Smooth muscle cell of the brain vasculature (primary cell): Measurements from ENCODE around the gene DYNLRB2.

Experiments
- DNase-seq: peaks from one replicate; pipeline ENCODE4 v3.0.0-alpha.2; 2012; ENCODE audit warnings: low read depth, low spot score

DYNLRB2 gene

DNA sequence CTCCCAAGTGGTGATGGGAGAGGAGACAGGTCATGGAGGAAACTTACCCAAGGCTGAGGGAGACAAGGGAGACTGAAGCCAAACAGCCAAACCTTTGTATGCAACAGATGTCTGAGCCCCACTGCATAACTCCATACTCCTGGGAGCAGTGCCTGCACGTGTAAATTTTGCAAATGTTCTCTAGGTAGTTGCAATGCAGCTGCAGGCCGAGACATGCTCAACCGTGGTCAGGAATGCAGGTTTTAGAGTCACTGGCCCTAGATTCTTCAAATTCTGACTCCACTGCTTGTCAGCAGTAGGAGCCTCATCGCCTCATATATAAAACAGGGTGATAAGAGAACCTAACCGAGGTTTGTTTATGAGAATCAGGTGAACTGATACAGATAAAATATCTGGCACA lies 11.5 kb downstream of the DYNLRB2 start:
- DNase-seq, result no peak

DNA sequence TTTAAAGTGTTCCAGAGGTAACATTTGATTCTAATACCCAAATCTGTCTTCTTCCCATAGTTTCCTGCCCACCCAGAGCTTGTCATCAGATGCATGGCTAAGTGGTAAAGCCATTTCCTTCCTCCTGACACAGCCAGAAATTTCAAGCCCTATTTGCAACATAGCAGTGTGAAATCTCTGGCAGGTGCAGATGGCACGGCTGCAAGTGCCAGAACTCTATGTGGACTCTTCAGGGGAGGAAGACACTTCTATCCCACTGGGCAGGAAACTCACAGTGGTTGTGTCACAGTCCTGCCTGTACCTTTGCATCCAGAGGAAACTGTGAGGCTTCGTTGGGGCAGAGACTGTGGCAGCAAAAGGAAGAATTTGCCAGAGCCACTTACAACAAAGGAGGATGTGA lies 13.2 kb downstream of the DYNLRB2 start:
- no peak for DNase-seq

DNA sequence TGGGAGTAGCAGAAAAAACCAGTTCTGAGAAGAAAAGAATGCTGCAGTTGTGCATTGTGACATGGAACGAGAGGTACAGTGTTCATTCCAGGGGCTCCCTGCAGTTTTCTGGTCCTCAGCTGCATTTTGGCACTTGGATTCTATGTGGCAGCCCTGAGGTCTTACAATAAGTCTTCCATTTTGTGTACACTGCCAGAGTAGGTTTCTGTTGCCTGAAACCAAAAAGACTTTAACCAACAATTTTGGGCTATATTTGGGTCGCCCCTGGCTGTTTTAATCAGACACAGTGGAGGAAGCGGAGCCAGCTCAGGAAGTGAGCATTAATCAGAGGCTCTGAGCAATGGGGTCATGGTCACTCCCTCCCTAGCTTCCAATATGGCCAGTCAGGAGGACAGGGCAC lies 15.7 kb downstream of the DYNLRB2 start:
- no peak for DNase-seq

DNA sequence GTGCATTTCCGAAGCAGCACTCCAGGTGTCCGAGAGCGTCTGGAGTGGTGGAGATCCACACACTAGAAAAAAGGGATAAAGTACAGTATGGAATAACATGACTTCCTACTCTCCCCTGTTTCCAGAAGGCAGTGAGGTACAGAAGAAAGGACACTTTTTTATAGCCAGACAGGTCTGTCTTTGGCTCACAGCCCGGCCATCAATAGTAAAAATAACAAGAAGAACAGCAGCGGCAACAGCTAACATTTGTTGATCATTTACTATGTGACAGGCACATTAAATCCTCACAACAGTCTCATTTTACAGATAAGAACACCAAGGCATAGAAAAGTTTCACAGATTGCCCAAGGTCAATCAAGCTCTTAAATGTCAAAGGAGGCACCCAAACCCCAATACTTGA lies 16.2 kb downstream of the DYNLRB2 start:
- no peak for DNase-seq

DNA sequence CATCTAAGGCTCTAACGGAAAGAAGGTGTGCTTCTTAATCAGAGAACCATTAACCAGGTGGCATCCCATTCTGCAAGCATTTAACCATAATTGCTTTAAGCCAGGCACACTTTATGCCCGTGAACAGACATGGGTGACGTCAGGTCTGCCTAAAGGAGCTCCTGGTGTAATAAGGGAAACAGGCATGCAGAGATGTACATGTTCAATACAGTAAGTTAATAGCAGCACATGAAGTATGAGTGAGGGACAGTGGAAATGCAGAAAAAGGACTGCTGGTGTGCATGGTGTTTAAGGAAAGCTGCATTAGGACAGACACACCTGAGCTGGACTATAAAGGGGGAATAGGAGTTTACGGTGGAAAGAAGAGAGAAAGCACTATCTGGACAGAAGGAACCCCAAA lies 18.6 kb downstream of the DYNLRB2 start:
- DNase-seq, result no peak

DNA sequence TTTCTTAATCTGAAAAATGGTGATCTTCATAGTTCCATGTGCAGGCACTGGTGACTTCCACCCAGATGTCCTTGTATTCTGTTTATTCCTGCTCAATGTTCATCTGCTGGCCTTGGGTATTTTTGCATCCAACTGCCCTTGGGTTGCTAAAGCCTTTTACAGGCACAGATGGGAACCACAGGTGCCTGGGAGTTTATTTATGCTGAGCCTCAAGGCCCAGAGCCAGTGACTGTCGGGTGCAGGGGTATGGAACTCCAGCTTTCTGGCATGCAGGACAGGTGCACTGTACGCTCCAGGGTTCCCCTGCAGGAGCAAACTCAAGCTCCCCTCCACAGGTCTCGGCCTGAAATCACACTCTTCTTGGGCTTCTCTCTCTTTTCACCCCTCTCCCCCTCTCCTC lies 22.3 kb downstream of the DYNLRB2 start:
- DNase-seq, result no peak

DNA sequence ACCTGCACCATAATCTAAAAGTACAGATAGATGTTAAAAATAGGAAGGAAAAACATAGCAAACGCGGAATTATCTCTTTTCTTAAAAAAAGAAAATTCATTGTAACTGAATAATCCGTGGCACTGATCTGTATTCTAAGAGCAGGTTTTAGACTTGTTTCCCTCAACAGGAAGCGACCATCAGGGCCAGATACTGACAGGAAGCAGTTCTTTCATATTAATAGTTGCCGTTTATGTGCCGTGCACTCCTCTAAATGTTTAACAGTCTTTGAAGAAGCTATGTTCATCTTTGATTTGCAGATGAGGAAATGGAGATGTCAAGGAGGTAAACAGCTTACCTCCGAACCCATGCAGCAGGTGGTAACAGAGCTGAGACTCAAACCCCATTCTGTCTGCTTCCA lies 23.6 kb downstream of the DYNLRB2 start:
- no peak for DNase-seq

DNA sequence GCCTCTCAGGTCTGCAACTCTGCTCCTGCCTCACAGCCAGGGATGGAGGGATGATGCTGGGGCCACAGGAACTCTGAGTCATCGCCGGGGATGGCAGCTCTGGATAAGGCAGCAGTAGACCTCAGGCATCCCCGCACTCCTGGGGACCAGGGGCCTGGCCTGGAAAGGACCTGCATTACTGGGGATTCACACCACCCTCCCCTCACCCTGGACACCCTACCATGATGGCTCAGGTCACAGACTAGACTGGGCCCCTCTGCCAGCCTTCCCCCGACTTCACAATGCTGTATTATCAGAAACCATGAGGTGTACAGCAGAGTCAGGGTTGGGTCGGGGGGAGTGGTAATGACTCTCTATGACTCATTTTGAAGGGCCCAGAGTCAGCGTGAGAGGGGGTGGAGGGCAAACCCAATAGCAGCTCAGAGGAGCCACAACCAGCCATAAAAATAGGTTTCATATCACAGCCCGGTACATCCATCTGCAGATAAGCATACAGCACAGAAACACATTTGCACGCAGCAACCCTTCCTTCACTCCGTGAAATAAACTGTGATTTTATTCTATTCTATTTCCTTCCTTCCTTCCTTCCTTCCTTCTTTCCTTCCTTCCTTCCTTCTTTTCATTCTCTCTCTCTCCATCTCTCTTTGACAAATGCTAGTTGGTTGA lies 28.8 kb downstream of the DYNLRB2 start:
- no peak for DNase-seq

DNA sequence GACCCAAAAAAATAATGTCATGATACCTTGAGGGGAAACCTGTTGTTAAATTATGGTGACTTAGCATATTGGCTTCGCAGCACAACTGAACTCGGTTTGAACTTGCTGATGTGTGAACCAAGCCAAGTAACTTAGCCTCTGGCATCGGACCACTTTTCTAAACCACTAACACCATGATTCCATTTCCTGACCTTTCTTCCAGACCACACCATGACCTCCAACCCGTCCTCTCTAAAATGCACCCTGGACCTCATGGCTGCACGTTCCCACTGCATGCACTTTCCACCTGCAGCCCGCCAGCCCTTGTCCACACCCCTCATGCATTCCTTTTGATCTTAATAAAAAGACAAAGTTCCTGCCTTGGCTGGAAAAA lies 29.3 kb downstream of the DYNLRB2 start:
- DNase-seq, result no peak

DNA sequence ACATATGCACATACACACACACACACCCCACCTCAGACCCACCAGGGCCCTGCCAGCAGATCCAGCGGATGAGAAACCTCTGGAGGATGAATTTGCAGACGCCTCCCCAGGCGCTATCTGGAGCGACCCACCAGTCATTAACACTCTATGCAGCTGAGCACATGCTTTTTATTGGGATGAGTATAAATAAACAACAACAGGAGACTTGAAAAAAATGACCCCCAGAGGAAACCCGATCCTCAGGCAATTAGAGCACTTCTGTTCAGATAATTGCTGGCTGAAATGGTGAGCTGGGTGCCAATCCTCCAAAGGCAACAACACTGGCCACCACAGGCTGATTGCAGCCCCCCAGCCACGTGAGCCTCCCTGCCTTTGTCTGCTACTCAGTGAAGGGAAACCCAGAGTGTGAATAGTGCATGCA lies 32.9 kb downstream of the DYNLRB2 start:
- DNase-seq, result no peak

DNA sequence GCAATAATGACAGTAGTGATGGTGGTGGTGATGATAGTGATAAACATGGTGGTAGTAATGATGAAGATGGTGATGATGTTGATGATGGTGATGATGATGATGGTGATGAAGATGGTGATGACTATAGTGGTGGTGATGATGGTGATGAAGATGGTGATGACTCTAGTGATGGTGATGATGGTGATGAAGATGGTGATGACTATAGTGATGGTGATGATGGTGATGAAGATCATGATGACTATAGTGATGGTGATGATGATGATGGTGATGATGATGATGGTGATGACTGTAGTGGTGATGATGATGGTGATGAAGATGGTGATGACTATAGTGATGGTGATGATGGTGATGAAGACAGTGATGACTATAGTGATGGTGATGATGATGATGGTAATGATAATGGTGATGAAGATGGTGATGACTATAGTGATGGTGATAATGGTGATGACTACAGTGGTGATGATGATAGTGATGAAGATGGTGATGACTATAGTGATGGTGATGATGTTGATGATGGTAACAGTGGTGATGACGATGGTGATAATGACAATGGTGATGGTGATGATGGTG lies 35.6 kb downstream of the DYNLRB2 start:
- no peak for DNase-seq

DNA sequence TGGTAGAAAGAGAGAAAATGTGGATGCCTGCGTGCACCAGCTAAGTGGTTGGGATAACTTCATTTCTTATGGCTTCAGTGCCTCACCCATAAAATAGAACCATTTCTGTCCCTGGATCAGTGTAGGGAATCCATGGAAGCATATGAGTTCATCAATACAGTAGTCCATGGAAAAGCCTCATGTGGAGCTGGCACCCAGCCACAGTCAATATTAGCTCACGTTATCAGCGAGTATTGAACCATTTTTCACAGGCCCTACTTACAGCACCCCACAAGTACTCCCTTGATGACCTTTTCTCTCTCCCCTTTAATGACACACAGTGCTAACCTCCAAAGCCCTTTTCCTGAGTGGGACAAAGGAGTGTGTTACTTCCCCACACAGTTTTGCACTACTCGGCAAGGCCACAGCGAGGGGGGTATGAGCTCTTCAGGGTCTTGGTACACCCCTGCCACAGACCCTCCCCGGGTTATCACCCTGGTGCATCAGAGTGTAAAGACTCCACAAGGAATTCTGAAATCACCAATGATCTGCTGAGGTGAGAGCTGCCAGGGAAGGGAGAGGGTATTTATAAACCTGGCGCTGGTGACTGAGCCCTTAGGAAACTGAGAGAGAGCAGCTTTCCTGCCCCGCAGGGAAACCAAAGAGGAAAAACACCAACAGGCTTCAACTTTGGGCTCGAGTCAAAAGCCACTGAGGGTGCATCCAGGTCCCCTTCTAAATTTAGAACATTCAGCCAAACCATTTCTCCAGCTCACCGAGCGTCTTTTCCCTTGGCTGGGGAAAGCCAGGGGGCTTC lies 36.9 kb downstream of the DYNLRB2 start:
- DNase-seq, result no peak

DNA sequence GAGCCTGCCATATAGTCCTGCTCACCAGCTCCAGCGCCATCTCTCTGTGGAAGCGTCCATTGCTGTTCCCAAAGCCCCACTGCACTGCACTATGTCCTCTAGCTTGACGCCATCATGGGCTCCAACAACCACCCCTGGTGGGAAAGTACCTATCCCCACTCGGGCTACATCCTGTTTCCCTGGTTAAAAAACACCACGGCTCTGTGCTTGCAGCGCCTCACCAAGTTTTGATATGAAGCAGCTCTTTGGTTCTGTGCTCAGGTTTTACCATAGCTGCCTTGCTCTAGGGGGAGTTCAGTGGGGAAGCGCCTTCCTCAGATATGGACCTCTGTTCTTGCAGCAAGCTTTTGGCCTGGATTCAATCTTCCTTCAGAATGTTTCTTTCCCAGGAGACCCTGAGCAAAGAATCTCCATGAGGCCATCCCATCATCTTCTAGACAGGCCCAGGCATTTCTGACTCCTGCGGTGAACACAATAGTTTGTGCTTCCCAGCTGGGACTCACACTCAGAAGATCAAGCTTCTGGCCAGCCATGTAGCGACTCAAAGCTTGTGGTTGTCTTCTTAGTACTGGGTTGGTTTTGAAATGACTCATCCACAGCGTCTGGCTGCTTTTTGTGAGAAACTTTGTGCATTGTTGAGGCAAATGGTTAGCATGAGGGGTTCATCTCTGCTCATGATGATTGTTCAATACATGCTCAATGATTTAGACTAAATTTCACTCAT lies 39.5 kb downstream of the DYNLRB2 start:
- DNase-seq, result no peak

DNA sequence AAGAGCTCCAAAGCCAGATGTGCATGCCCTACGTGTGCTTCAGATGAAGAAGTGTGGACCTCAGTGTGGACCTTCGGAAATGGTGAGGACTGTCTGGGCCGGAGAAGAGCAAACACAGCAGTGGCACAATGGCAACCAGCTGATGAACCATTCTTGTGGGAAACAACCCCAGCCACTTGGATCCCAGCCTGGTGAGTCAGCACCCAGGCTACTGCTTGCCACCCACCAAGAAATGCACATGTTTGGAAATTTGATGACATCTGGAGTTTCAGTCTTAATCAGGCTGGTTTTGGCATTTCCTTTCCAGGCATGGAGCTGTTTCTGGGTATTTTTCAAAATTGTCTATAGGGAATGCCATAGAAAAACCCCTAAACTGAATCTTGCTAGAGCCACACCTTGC lies 42.7 kb downstream of the DYNLRB2 start:
- no peak for DNase-seq

DNA sequence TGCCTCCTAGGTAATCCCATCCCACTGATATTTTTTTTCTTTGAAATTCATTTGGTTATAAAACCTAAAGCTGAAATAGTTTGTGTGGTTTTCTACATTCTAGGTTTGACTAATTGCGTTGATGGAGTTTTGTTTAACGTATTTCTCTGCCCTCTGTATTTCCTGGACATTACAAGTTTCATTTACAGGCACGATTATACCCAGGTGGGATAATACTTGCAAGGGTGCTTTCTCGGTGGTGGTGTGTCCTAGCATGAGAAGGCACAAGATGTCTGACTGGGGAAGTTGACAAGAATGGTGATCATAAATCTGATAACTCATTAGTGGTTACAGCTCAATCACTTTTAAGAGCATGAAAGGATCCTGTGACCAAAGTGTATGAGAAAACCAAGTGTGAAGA lies 45.0 kb downstream of the DYNLRB2 start:
- DNase-seq, result no peak

DNA sequence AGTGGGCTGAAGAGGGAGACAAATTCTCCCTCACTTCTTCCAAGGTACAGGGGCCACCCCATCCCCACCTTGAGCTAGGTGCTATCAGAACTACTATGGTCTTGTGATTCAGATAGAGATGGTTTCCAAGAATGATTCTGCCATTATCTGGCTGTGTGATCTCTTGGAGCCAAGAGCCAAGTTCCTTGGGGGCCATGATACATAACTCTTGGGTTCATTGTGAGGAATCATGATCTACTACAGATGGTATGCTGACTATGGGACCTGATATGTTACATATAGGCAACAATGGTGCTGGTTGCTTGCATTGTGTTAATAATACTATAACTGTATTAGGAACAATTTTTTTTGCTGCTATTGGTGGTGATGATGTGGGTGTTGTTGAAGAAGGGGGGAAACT lies 45.7 kb downstream of the DYNLRB2 start:
- DNase-seq, result no peak

DNA sequence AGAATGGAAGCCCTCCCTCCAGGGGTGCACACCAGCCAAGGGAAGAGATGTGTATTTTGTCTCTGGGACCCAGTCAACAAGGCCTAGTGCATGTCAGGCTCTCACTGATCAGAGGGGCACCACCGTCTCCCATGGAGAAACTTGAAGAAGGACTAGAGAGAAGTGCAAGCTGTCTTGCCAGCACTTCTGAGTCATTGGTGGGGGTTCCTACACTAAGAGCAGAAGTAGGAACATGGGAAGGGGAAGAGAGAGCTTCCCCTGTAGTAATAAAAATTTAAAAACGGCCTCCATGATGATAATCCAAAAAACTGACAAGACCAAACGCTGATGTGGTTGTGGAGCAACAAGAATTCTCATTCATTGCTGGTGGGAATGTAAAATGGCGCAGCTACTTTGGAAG lies 46.3 kb downstream of the DYNLRB2 start:
- DNase-seq, result no peak

DNA sequence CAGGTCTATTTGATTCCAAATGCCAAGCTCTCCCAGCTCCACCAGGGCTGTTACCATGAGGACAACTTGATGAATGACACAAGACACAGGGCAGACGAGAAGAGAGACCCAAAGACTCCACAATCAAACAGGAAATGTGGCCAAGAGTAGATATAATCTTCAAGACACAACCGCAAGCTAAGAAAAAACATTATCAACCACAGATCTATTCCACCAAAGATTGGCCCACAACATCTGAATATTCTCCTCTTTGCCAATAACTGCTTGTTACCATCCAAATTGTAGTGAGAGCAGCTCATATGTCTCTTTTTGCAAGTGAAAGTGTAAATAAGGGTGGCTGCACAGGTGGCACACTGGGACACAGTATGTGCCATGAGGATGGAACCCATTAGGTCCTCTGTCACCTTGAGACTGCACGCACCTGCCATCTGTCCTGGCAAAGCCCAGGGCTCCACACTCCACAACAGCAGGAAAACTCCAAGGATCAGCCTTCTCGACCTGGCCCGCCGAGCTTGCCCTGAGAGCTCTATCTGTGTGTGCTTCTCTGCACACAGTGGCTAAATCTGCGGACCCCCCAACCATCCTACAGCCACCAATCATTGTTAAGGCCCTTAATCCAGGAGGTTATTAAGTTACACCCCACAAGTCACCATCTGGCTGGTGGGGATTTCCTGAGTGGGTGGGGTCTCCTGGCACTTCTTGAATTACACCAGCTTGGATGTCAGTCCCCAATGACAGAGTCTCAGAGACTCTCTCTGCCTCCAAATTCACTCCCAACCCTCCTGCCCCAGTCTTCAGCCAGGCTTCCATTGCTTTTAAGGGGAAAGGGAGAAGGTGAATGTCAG lies 50.5 kb downstream of the DYNLRB2 start:
- no peak for DNase-seq

DNA sequence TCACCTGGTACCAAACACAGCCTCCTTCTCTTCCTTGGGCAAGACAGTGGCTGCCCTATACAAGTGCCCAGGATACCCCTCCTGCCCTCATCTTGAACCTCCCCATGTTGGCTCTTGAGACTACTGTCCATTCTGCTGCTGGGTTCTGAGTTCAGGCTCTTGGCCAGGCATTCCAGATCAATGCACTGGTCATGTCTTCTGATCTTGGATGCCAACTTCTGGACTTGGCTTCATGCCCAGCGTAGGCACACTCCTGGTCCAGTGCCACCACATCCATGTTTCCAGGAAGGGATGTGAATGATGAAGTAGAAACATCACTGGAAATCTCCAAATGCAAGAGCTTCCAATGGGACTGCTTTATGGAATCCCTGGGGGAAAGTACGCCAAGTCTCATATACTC lies 51.5 kb downstream of the DYNLRB2 start:
- DNase-seq, result no peak

DNA sequence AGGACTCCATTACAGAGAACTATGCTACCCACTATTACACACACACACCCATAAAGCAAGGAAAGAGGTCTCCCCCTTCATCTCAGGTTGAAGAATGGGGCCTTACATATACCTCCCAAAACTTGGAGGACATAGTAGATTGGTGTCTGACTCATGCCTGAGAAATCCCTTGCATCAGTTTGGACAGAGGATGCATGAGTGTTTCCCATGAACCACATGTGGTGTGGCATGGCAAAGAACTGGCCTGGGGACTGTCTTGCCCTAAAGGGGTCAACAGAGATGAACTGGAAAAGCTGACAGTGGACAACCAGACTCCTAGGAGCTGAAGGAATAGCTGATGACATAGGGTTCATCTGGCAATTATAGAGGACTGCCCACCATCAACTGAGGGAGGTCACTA lies 54.0 kb downstream of the DYNLRB2 start:
- DNase-seq, result no peak

DNA sequence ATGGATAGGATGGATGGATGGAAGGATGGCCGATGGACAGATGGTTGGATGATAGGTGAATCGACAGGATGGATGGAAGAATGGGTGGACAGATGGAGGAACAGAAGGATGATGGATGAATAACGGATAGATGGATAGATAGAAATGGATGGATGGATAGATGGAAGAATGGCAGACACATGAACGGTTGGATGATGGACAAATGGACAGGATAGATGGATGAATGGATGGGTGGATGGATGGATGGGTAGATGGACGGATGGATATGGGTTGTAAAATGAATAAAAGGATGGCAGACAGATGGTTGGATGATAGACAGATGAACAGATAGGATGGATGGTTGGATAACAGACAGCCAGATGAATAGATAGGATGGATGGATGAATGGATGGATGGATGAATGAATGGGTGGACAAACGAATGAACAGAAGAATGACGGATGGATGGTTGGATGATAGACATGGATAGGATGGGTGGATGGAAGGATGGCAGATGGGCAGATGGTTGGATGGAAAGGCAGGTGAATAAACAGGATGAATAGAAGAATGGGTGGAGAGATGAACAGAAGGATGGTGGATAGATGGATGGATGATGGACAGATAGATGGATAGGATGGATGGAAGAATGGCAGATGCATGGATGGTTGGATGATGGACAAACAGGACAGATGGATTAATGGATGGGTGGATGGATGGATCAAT lies 55.9 kb downstream of the DYNLRB2 start:
- no peak for DNase-seq
